RPMI7951 (cell line): ENCODE data around the gene OR4C16. TPM values are rescaled to one million over a fixed set of nuclear protein-coding genes. Genes with fewer than 3 reads are reported as not detected.

Experiments
- DNase-seq: peaks from one replicate; pipeline ENCODE4 v3.0.0-alpha.2; 2012; ENCODE audit warnings: low read depth
- total RNA-seq: library from RNA; depleted of rRNA; stranded (reverse); fragments of >200 nt; shearing (Covaris generic); gene quantifications from 2 replicates; pipeline ENCODE4 v1.2.3, GENCODE V29; 2014; rRNA removed

The OR4C16 gene, protein sequence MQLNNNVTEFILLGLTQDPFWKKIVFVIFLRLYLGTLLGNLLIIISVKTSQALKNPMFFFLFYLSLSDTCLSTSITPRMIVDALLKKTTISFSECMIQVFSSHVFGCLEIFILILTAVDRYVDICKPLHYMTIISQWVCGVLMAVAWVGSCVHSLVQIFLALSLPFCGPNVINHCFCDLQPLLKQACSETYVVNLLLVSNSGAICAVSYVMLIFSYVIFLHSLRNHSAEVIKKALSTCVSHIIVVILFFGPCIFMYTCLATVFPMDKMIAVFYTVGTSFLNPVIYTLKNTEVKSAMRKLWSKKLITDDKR
- not detected in 2 replicates for total RNA-seq

DNA sequence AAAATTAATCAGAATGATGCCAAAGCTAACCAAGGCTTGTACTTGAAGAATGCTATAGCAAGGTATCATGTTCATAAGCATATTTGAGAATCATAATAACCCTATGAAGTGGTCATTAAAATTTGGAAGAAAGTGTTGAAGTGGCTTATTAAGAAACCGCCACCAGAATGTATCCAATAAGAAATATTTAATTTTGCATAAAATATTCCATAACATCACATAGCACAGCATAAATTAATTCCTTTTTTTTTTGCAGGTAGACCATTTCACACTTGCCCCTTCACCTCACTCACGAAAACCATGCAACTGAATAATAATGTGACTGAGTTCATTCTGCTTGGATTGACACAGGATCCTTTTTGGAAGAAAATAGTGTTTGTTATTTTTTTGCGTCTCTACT is at the start of gene OR4C16:
Gene OR4C16, plus strand, starts transcription at position 301 of the 400 bp plus-strand sequence. Its CDS starts 0 bp downstream, at position 301.
- DNase-seq = no peak

DNA sequence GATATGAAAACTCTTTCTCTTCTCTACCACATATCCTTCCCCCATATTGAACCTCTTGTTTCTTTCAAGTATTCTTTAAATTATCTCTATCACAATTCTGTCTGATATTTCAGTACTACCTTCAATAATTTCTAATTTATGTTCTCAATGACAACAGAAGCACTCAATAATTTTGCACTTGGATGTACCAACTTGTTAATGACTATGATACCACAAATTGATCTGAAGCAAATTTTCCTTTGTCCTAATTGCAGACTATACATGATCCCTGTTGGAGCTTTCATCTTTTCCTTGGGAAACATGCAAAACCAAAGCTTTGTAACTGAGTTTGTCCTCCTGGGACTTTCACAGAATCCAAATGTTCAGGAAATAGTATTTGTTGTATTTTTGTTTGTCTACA is 17.8 kb upstream of the OR4C16 start, which contains the start of gene OR4C15:
Gene OR4C15, plus strand, starts transcription at position 301 of the 400 bp plus-strand sequence. Its CDS starts 0 bp downstream, at position 301.
- DNase-seq = no peak

DNA sequence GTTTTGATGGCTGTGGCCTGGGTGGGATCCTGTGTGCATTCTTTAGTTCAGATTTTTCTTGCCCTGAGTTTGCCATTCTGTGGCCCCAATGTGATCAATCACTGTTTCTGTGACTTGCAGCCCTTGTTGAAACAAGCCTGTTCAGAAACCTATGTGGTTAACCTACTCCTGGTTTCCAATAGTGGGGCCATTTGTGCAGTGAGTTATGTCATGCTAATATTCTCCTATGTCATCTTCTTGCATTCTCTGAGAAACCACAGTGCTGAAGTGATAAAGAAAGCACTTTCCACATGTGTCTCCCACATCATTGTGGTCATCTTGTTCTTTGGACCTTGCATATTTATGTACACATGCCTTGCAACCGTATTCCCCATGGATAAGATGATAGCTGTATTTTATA is 620 bp downstream of the OR4C16 start:
- DNase-seq = no peak

DNA sequence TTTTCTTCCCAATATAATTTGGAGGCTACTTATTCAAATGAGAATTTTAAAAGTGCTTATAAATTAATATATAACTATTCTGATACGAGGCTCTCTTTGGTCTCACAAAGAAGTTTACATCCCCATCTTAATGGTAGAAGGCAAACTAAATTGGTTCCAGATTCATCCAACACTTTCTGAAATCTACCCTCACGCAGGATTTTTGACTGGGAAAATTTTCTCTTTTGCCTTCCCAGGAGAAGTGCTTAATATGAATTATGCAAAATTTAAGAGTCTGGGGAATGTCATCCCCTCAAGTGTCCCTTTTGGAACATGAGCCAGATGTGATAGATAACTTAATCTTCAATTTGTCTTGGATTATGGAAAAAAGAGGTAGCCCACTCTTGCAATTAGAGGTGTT is 35.6 kb downstream of the OR4C16 start, which contains the start of gene OR4C11:
Gene OR4C11, minus strand, starts transcription at position 101 of the 400 bp plus-strand sequence. CDS start 3,272 bp downstream, outside the sequence.
- no peak for DNase-seq

Other genes with a start within 250 kb of the OR4C16 start
- not detected in 2 replicates for gene OR4A16, start 228.9 kb upstream of the OR4C16 start, total RNA-seq
- gene OR4A15, start 204.2 kb upstream of the OR4C16 start, total RNA-seq = not detected in 2 replicates
- gene OR4C15, start 17.7 kb upstream of the OR4C16 start, total RNA-seq = not detected in 2 replicates
- not detected in 2 replicates for gene OR4C11, start 35.5 kb downstream of the OR4C16 start, total RNA-seq
- not detected in 2 replicates for gene OR4P4, start 63.0 kb downstream of the OR4C16 start, total RNA-seq
- gene OR4S2, start 76.2 kb downstream of the OR4C16 start, total RNA-seq = not detected in 2 replicates
- not detected in 2 replicates for gene OR4C6, start 90.1 kb downstream of the OR4C16 start, total RNA-seq
- not detected in 2 replicates for gene OR5D13, start 201.3 kb downstream of the OR4C16 start, total RNA-seq
- not detected in 2 replicates for gene OR5D14, start 223.4 kb downstream of the OR4C16 start, total RNA-seq
- not detected in 2 replicates for gene OR5L1, start 239.2 kb downstream of the OR4C16 start, total RNA-seq
- not detected in 2 replicates for gene OR5D18, start 247.5 kb downstream of the OR4C16 start, total RNA-seq